IMR-90 (cell line): ENCODE data around the gene ATRX. TPM values are rescaled to one million over a fixed set of nuclear protein-coding genes. Genes with fewer than 3 reads are reported as not detected.

Source experiments
- ATAC-seq: fragments of 200-7000 bp; cut with Tn5 transposase; 2 replicates; pipeline ENCODE4 v1.9.1; 2020; ENCODE audit warnings: low read depth, mild to moderate bottlenecking, moderate library complexity
- BruUV-seq: library from RNA; stranded (reverse); fragments of 400-500 nt; replicated peaks from 2 replicates; lab custom pipeline; 2021; lab: Mats Ljungman, UMichigan
- CTCF ChIA-PET: fragments of 300-600 bp; formaldehyde crosslinking; extraction: SDS; loops from one replicate; lab custom pipeline; 2021; ENCODE audit warnings: antibody characterized with exemption; lab: Yijun Ruan, JAX
- POLR2A ChIA-PET: fragments of 300-600 bp; sonication (Branson Sonifier 250); formaldehyde crosslinking; loops from one replicate; lab custom pipeline; 2022; ENCODE audit warnings: antibody characterized with exemption; ENCODE audit not compliant: unreplicated experiment; lab: Charles Lee
- DNase-seq: peaks from one replicate; pipeline ENCODE4 v3.0.0; 2013
- H2AFZ ChIP-seq: replicated peaks from 2 replicates; pipeline ENCODE3; 2013; ENCODE audit warnings: low read length, mild to moderate bottlenecking; ENCODE audit not compliant: poor library complexity
- H2AK5ac ChIP-seq: 2 replicates; pipeline ENCODE4 v1.6.1; 2013; ENCODE audit warnings: low read depth, low read length, inconsistent platforms
- H2AK9ac ChIP-seq: replicated peaks from 2 replicates; pipeline ENCODE3; 2013; ENCODE audit warnings: mild to moderate bottlenecking, low read depth, low read length, moderate library complexity; ENCODE audit not compliant: poor library complexity
- H2BK120ac ChIP-seq: 2 replicates; pipeline ENCODE4 v1.6.1; 2013; ENCODE audit warnings: low read depth, low read length, inconsistent platforms
- H2BK15ac ChIP-seq: 3 replicates; pipeline ENCODE4 v1.6.1; 2013; ENCODE audit warnings: low read depth, low read length, inconsistent platforms
- H2BK20ac ChIP-seq: 2 replicates; pipeline ENCODE4 v1.6.1; 2013; ENCODE audit warnings: low read depth, mild to moderate bottlenecking, inconsistent platforms, low read length, moderate library complexity
- H2BK5ac ChIP-seq: 2 replicates; pipeline ENCODE4 v1.6.1; 2013; ENCODE audit warnings: mild to moderate bottlenecking, low read depth, low read length, inconsistent platforms; ENCODE audit not compliant: poor library complexity, severe bottlenecking
- H3K14ac ChIP-seq: replicated peaks from 2 replicates; pipeline ENCODE4 v1.6.1; 2013; ENCODE audit warnings: low read depth, low read length, inconsistent platforms
- H3K18ac ChIP-seq: 2 replicates; pipeline ENCODE4 v1.6.1; 2013; ENCODE audit warnings: low read depth, low read length, control low read depth
- H3K23ac ChIP-seq: 2 replicates; pipeline ENCODE4 v1.6.1; 2013; ENCODE audit warnings: low read depth, low read length, inconsistent platforms
- H3K27ac ChIP-seq: 2 replicates; pipeline ENCODE4 v1.5.1; 2013; ENCODE audit warnings: mild to moderate bottlenecking, control low read depth, low read length; ENCODE audit not compliant: insufficient read depth
- H3K27me3 ChIP-seq: 2 replicates; pipeline ENCODE4 v1.6.1; 2013; ENCODE audit warnings: low read length; ENCODE audit not compliant: control insufficient read depth, insufficient read depth
- H3K36me3 ChIP-seq: 2 replicates; pipeline ENCODE4 v1.6.1; 2013; ENCODE audit warnings: low read length, mixed read lengths; ENCODE audit not compliant: control insufficient read depth, insufficient read depth
- H3K4ac ChIP-seq: 2 replicates; pipeline ENCODE4 v1.6.1; 2013; ENCODE audit warnings: low read depth, low read length, inconsistent platforms
- H3K4me1 ChIP-seq: 2 replicates; pipeline ENCODE4 v1.6.1; 2013; ENCODE audit warnings: low read length, mixed read lengths; ENCODE audit not compliant: control insufficient read depth, insufficient read depth
- H3K4me2 ChIP-seq: 2 replicates; pipeline ENCODE4 v1.6.1; 2013; ENCODE audit warnings: low read depth, mild to moderate bottlenecking, control low read depth, low read length, moderate library complexity
- H3K4me3 ChIP-seq: 2 replicates; pipeline ENCODE4 v1.5.1; 2013; ENCODE audit warnings: low read depth, mild to moderate bottlenecking, control low read depth, low read length, moderate library complexity; ENCODE audit not compliant: insufficient read depth
- H3K56ac ChIP-seq: 2 replicates; pipeline ENCODE4 v1.6.1; 2013; ENCODE audit warnings: low read length, inconsistent platforms; ENCODE audit not compliant: insufficient read depth; ENCODE audit errors: extremely low read depth
- H3K79me1 ChIP-seq, 2 experiments: 2 replicates each; pipeline ENCODE4 v1.6.1; 2013; ENCODE audit warnings: low read length in 2 of 2, inconsistent platforms in 1 of 2, low read depth in 1 of 2
- H3K9ac ChIP-seq: 2 replicates; pipeline ENCODE4 v1.6.1; 2013; ENCODE audit warnings: low read depth, low read length, control low read depth
- H3K9me1 ChIP-seq: 2 replicates; pipeline ENCODE4 v1.6.1; 2013; ENCODE audit warnings: low read length, inconsistent platforms; ENCODE audit not compliant: insufficient read depth
- H3K9me3 ChIP-seq: 2 replicates; pipeline ENCODE4 v1.6.1; 2013; ENCODE audit warnings: low read length; ENCODE audit not compliant: control insufficient read depth, insufficient read depth
- H4K20me1 ChIP-seq: 2 replicates; pipeline ENCODE4 v1.6.1; 2013; ENCODE audit warnings: low read length, inconsistent platforms; ENCODE audit not compliant: insufficient read depth
- H4K5ac ChIP-seq: 2 replicates; pipeline ENCODE4 v1.6.1; 2013; ENCODE audit warnings: mild to moderate bottlenecking, low read depth, low read length, control low read depth
- H4K8ac ChIP-seq, 2 experiments: 2 replicates each; pipeline ENCODE4 v1.6.1; 2013; ENCODE audit warnings: low read depth in 2 of 2, low read length in 2 of 2, control low read depth in 1 of 2, inconsistent platforms in 1 of 2
- H4K91ac ChIP-seq: 2 replicates; pipeline ENCODE4 v1.6.1; 2013; ENCODE audit warnings: low read depth, low read length, inconsistent platforms; ENCODE audit not compliant: insufficient read depth
- CTCF ChIP-seq: conservative IDR thresholded peaks from 2 replicates; pipeline ENCODE4 v1.5.1; 2012; ENCODE audit warnings: mild to moderate bottlenecking, low read depth, low read length, improper control_type of control experiment
- RCOR1 ChIP-seq: IDR thresholded peaks from 2 replicates; pipeline ENCODE4 v1.6.1; 2012; ENCODE audit warnings: mild to moderate bottlenecking, low read length, improper control_type of control experiment; ENCODE audit not compliant: insufficient replicate concordance
- SMC3 ChIP-seq: fragments of 150-350 bp; IDR thresholded peaks from 2 replicates; pipeline ENCODE4 v1.6.1; 2016; ENCODE audit warnings: low read depth, mild to moderate bottlenecking, antibody characterized with exemption, low read length, moderate library complexity
- USF2 ChIP-seq: fragments of 150-350 bp; IDR thresholded peaks from 2 replicates; pipeline ENCODE4 v1.6.1; 2017; ENCODE audit warnings: mild to moderate bottlenecking, antibody characterized with exemption, low read length, low read depth
- WGBS, 2 experiments: methylation state at CpG; one replicate each; pipeline versions ENCODE4 v1.1.5 to v1.1.7; 2013; ENCODE audit warnings: missing lambda C conversion rate in 2 of 2; ENCODE audit not compliant: insufficient read length in 1 of 2; ENCODE audit errors: extremely low coverage in 2 of 2; 5-methylcytosine and 5-hydroxymethylcytosine counted together
- dilution Hi-C: fragments of 300-500 bp; cut with HindIII; formaldehyde crosslinking; loops from one replicate; pipeline ENCODE4 v1.14.3; 2018; ENCODE audit warnings: low sequenced_read_pairs; ENCODE audit not compliant: unreplicated experiment
- in situ Hi-C: fragments of 300-500 bp; cut with MboI; formaldehyde crosslinking; loops from 3 replicates; pipeline ENCODE4 v1.14.3; 2019; ENCODE audit warnings: low sequenced_read_pairs, inconsistent platforms, mixed read lengths
- intact Hi-C: fragments of 100-400 bp; cut with micrococcal nuclease; formaldehyde crosslinking; loops from 2 replicates; pipeline ENCODE4 v1.10.0; 2022
- polyA plus RNA-seq, 3 experiments: library from polyadenylated mRNA; depleted of rRNA; stranded (reverse); fragments of >200 nt; gene quantifications; 2 replicates each; pipeline ENCODE4 v1.2.3, GENCODE V29; 2012; ENCODE audit warnings: low replicate concordance in 1 of 3
- total RNA-seq: library from RNA; depleted of rRNA; stranded (reverse); fragments of >200 nt; gene quantifications from 2 replicates; pipeline ENCODE4 v1.2.3, GENCODE V29; 2012

The ATRX gene
- total and polyA plus RNA-seq, 2 of the 4 experiments (the other 2 are of a cell fraction): 20.7 to 73.8 TPM

- no peak for TF ChIP-seq CTCF
- TF ChIP-seq SMC3: no peak
- no peak for TF ChIP-seq USF2
- TF ChIP-seq RCOR1: no peak
- peaks cover 79% of the 10 kb centered on the region for H4K20me1 ChIP-seq
- no peak overlapping the region for H2AFZ ChIP-seq
- no peak overlapping the region for H3K4me3 ChIP-seq
- POLR2A ChIA-PET: no interaction called here
- no peaks in the 10 kb centered on the region for H3K4me1 ChIP-seq
- intact Hi-C loops (loop anchor here (10.0 kb wide), 1 partner anchor 115 kb away; the partner anchor contains the start of genes COX7B and MAGT1), dilution Hi-C loops (no loop called here), in situ Hi-C loops (no loop called here)
- no peaks in the 10 kb centered on the region for H3K9me3 ChIP-seq
- H2AK9ac ChIP-seq: no peak overlapping the region
- no peak overlapping the region for H3K56ac ChIP-seq
- H3K4me2 ChIP-seq: no peak overlapping the region
- H3K27me3 ChIP-seq: no peaks in the 10 kb centered on the region
- no peak overlapping the region for H3K27ac ChIP-seq
- no peak for ATAC-seq
- H2AK5ac ChIP-seq: no peak overlapping the region
- WGBS, 2 experiments: no CpG with 5 or more reads among the region's 3 CpGs
- H3K9me1 ChIP-seq: no peaks in the 10 kb centered on the region
- no peak overlapping the region for H4K91ac ChIP-seq
- no peaks in the 10 kb centered on the region for H3K36me3 ChIP-seq
- no peak overlapping the region for H3K18ac ChIP-seq
- DNase-seq: no peak
- no peak overlapping the region for H2BK120ac ChIP-seq
- CTCF ChIA-PET: no interaction called here
- no TSS peak for BruUV-seq
- H3K79me1 ChIP-seq: peaks cover 0 to 4% of the 10 kb centered on the region in 2 experiments; a peak in 1 of 4 replicates
- H3K9ac ChIP-seq: no peak overlapping the region
- no peak overlapping the region for H4K8ac ChIP-seq
- no peak overlapping the region for H3K4ac ChIP-seq
- H2BK15ac ChIP-seq: no peak overlapping the region
- H2BK20ac ChIP-seq: no peak overlapping the region
- no peak overlapping the region for H3K23ac ChIP-seq
- no peak overlapping the region for H3K14ac ChIP-seq
- H4K5ac ChIP-seq: no peak overlapping the region
- H2BK5ac ChIP-seq: no peak overlapping the region
Observed at GRCh38 chrX:77779695-77780094, 6.3 kb downstream of the ATRX start.
